Heart right ventricle (tissue), 16 donors: Measurements from ENCODE around the gene HS6ST3. TPM values are rescaled to one million over a fixed set of nuclear protein-coding genes. Genes with fewer than 3 reads are reported as not detected.

Experiments used
- ATAC-seq, 8 donors: fragments of 200-7000 bp; cut with Tn5 transposase; one replicate each; pipeline ENCODE4 v1.9.1; 2020; ENCODE audit warnings: mild to moderate bottlenecking in 8 of 8, moderate library complexity in 8 of 8, moderate number of reproducible peaks in 1 of 8
- DNase-seq, 2 donors: peaks; one replicate each; pipeline ENCODE4 v3.0.0-alpha.2; 2020
- H3K27ac ChIP-seq, 10 donors: fragments of 200-600 bp; sonication (generic) in 2 of 10; one replicate each; pipeline versions ENCODE4 v1.5.0 to v1.8.0; 2020 to 2022; ENCODE audit warnings: mild to moderate bottlenecking in 3 of 10
- H3K27me3 ChIP-seq, 7 donors: fragments of 200-600 bp; one replicate each; pipeline ENCODE4 v1.8.0; 2021 to 2022; ENCODE audit warnings: mild to moderate bottlenecking in 2 of 7
- H3K36me3 ChIP-seq, 9 donors: fragments of 200-600 bp; sonication (generic) in 1 of 9; one replicate each; pipeline versions ENCODE4 v1.5.0 to v1.8.0; 2020 to 2022; ENCODE audit warnings: mild to moderate bottlenecking in 2 of 9
- H3K4me1 ChIP-seq, 9 donors: fragments of 200-600 bp; sonication (generic) in 1 of 9; one replicate each; pipeline versions ENCODE4 v1.5.0 to v1.8.0; 2020 to 2022; ENCODE audit warnings: mild to moderate bottlenecking in 4 of 9
- H3K4me3 ChIP-seq, 10 donors: fragments of 200-600 bp; sonication (generic) in 2 of 10; one replicate each; pipeline versions ENCODE4 v1.5.0 to v1.8.0; 2020 to 2022; ENCODE audit warnings: mild to moderate bottlenecking in 7 of 10, moderate library complexity in 2 of 10
- H3K9me3 ChIP-seq, 11 donors: fragments of 200-600 bp in 10 of 11; sonication (generic) in 2 of 11; one replicate each; pipeline versions ENCODE4 v1.5.0 to v1.8.0; 2013 to 2022; ENCODE audit warnings: mild to moderate bottlenecking in 2 of 11, control low read depth in 1 of 11, moderate library complexity in 1 of 11
- CTCF ChIP-seq, 9 donors: fragments of 200-600 bp; sonication (generic) in 2 of 9; IDR thresholded peaks; one replicate each; pipeline versions ENCODE4 v1.5.0 to v1.8.0; 2021 to 2022; ENCODE audit warnings: antibody characterized with exemption in 9 of 9, mild to moderate bottlenecking in 5 of 9, moderate library complexity in 1 of 9
- WGBS, 2 donors: extraction: QIAGEN DNeasy Blood & Tissue Kit; methylation state at CpG; one replicate each; pipeline ENCODE4 v1.1.7; 2013; ENCODE audit warnings: inconsistent platforms in 1 of 2; 5-methylcytosine and 5-hydroxymethylcytosine counted together
- intact Hi-C, 10 donors: fragments of 100-400 bp; cut with DNase I; formaldehyde crosslinking; loops; one replicate each; pipeline versions ENCODE4 v1.11.1 to v1.14.2; 2022
- polyA plus RNA-seq, 2 donors: library from polyadenylated mRNA; stranded (reverse); fragments of 200-250 nt; gene quantifications; one replicate each; pipeline ENCODE4 v1.2.3, GENCODE V29; 2013
- total RNA-seq, 10 donors: library from RNA; stranded (reverse); fragmentation: NEBNext Ultra II Directional in 3 of 10; extraction: Animal tissue kit (Norgen Biotek cat#: 25700) in 3 of 10; gene quantifications; one replicate each; pipeline versions ENCODE4 v1.2.1 to v1.2.4, GENCODE V29; 2021 to 2023
- donor health status: Arrhythmogenic right ventricular cardiomyopathy.
- donor health status: ischemic (EF 13 %, LVEDD 7.1; RV severe dilation, severe dysfunction).
- donor health status: healthy with polysubstance abuse.
- donor health status: DM: no; HTN: yes; CAD: no.
- donor health status: DM: no; HTN: no; CAD: no.
- donor health status: ischemic (EF 25% LVEDD 6.9; RV normal size, moderate dysfunction).
- donor health status: ischemic (EF 25% LVEDD 5.7; RV mildly dilated, moderate dysfunction).
- donor health status: healthy.
- donor health status: DM: yes; HTN: yes; CAD: no.
- donor health status: Ischemic cardiomyopathy.
- donor health status: ischemic (EF 35%, LVEDD 5.7; RV mildly dilated, moderate dysfunction).
- donor health status: nonischemic (EF 11% LVEDD 7.7; RV severe dilation, severe dysfunction).
- donor health status: DM: yes; HTN: yes; CAD: no.
- donor health status: PGD.
- donor health status: ischemic (EF 29% LVEDD 5.4; RV normal size, mild dysfunction).
- donor health status: nonischemic (EF 23%, LVEDD 6.1; RV moderate dilation, normal function).

The HS6ST3 gene
- total and polyA plus RNA-seq, 12 donors = 0.01 to 7.6 (median 1.2) TPM

- no peak for ATAC-seq
- Histone ChIP-seq H3K27ac (no peak overlapping the region), H3K36me3 (no peaks in the 10 kb centered on the region), H3K9me3 (no peaks in the 10 kb centered on the region), H3K27me3 (no peaks in the 10 kb centered on the region), H3K4me3 (no peak overlapping the region), H3K4me1 (no peaks in the 10 kb centered on the region)
- intact Hi-C loops = no loop called here
- TF ChIP-seq CTCF (IDR thresholded peaks at IDR 0.05) = no peak
- no peak for DNase-seq
- WGBS, 2 donors = 78 to 81% methylated on average over 2 of the region's 2 CpGs
Observed at GRCh38 chr13:96532804-96533203, 442.9 kb downstream of the HS6ST3 start.

- H3K4me1 ChIP-seq = no peaks in the 10 kb centered on the region
- no peak overlapping the region for H3K27ac ChIP-seq
- WGBS, 2 donors = 63 to 75% methylated on average over 7 of the region's 7 CpGs
- no peaks in the 10 kb centered on the region for H3K36me3 ChIP-seq
- ATAC-seq (no peak), DNase-seq (no peak)
- no peak overlapping the region for H3K4me3 ChIP-seq
- H3K27me3 ChIP-seq = no peaks in the 10 kb centered on the region
- no peak for TF ChIP-seq CTCF (IDR thresholded peaks at IDR 0.05)
- intact Hi-C loops = no loop called here
- no peaks in the 10 kb centered on the region for H3K9me3 ChIP-seq
Observed at GRCh38 chr13:96533408-96533807, 443.5 kb downstream of the HS6ST3 start.

GRCh38 chr13:96539791-96540190 is 449.9 kb downstream of the HS6ST3 start:
- intact Hi-C loops = no loop called here
- Histone ChIP-seq H3K4me3 (no peak overlapping the region), H3K27me3 (no peaks in the 10 kb centered on the region), H3K4me1 (no peaks in the 10 kb centered on the region), H3K9me3 (no peaks in the 10 kb centered on the region), H3K27ac (no peak overlapping the region), H3K36me3 (no peaks in the 10 kb centered on the region)
- WGBS, 2 donors = 92 to 97% methylated on average over 2 of the region's 2 CpGs
- DNase-seq (no peak), ATAC-seq (no peak)
- TF ChIP-seq CTCF (IDR thresholded peaks at IDR 0.05) = no peak

- 56 to 62% methylated on average over 3 of the region's 3 CpGs for WGBS, 2 donors
- Histone ChIP-seq H3K27me3 (no peaks in the 10 kb centered on the region), H3K9me3 (no peaks in the 10 kb centered on the region), H3K27ac (no peak overlapping the region), H3K4me3 (no peak overlapping the region), H3K36me3 (no peaks in the 10 kb centered on the region), H3K4me1 (no peaks in the 10 kb centered on the region)
- intact Hi-C loops = no loop called here
- DNase-seq (no peak), ATAC-seq (no peak)
- no peak for TF ChIP-seq CTCF (IDR thresholded peaks at IDR 0.05)
Observed at GRCh38 chr13:96540670-96541069, 450.8 kb downstream of the HS6ST3 start.

GRCh38 chr13:96542986-96543385 is 453.1 kb downstream of the HS6ST3 start:
- TF ChIP-seq CTCF (IDR thresholded peaks at IDR 0.05) = no peak
- intact Hi-C loops = no loop called here
- H3K4me3 ChIP-seq = no peak overlapping the region
- H3K9me3 ChIP-seq = no peaks in the 10 kb centered on the region
- H3K27ac ChIP-seq = no peak overlapping the region
- ATAC-seq = no peak
- no peaks in the 10 kb centered on the region for H3K36me3 ChIP-seq
- no peaks in the 10 kb centered on the region for H3K4me1 ChIP-seq
- no peak for DNase-seq
- H3K27me3 ChIP-seq = no peaks in the 10 kb centered on the region
- WGBS, 2 donors = 70 to 75% methylated on average over 2 of the region's 2 CpGs
